Activated naive CD4-positive, alpha-beta T cell treated with anti-CD3 and anti-CD28 coated beads, Interleukin-2, amount 10 ng/mL, durations not matched to agents 7 days and 5 days (primary cell): ENCODE data around the gene RNASET2.

Experiments used
- CTCF ChIA-PET: fragments of 350-600 bp; sonication (Branson Sonifier 250); formaldehyde crosslinking; loops from one replicate; lab custom pipeline; 2021; ENCODE audit warnings: antibody characterized with exemption; lab: Charles Lee
- DNase-seq: peaks from one replicate; pipeline ENCODE4 v3.0.0-alpha.2; 2020
- H3K27ac Mint-ChIP-seq: one replicate; pipeline ENCODE4 v1.8.0; 2021; ENCODE audit warnings: mild to moderate bottlenecking, moderate library complexity, mixed read lengths
- H3K27me3 Mint-ChIP-seq: one replicate; pipeline ENCODE4 v1.8.0; 2021; ENCODE audit warnings: mild to moderate bottlenecking, mixed read lengths
- H3K36me3 Mint-ChIP-seq: one replicate; pipeline ENCODE4 v1.8.0; 2021; ENCODE audit warnings: mixed read lengths
- H3K4me1 Mint-ChIP-seq: one replicate; pipeline ENCODE4 v1.8.0; 2021; ENCODE audit warnings: mixed read lengths
- H3K4me3 Mint-ChIP-seq: one replicate; pipeline ENCODE4 v1.8.0; 2021; ENCODE audit warnings: mild to moderate bottlenecking, moderate library complexity, mixed read lengths
- H3K9me3 Mint-ChIP-seq: one replicate; pipeline ENCODE4 v1.8.0; 2021; ENCODE audit warnings: mixed read lengths

Gene RNASET2

DNA sequence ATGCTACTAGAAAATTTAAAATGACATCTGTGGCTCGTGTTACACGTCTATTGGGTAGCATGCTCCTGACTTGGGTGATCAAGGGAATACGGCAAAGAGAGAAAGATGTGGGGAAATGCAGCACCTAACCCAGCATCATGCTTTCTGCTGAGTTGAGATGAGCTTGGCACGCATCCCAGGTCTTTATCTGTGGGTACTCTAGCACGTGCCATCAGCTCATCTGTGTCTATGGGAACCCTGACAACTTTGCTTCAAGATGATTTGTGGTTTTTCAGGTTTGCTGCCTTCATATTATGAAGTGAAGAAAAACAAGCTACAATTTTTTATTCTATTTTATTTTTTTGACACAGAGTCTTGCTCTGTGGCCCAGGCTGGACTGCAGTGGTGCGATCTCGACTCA lies 21.0 kb downstream of the RNASET2 start:
- Mint-ChIP-seq H3K27me3 (no peaks in the 10 kb centered on the region), H3K4me3 (no peak overlapping the region), H3K36me3 (peaks cover 77% of the 10 kb centered on the region), H3K9me3 (no peaks in the 10 kb centered on the region), H3K4me1 (peaks cover 15% of the 10 kb centered on the region), H3K27ac (peak overlapping the region; percentile 42)
- DNase-seq, result no peak
- CTCF ChIA-PET, result interaction anchor here (1.4 kb wide), 1 partner anchor 17 kb away, joined by 5 read pairs; no protein-coding TSS in a partner anchor

DNA sequence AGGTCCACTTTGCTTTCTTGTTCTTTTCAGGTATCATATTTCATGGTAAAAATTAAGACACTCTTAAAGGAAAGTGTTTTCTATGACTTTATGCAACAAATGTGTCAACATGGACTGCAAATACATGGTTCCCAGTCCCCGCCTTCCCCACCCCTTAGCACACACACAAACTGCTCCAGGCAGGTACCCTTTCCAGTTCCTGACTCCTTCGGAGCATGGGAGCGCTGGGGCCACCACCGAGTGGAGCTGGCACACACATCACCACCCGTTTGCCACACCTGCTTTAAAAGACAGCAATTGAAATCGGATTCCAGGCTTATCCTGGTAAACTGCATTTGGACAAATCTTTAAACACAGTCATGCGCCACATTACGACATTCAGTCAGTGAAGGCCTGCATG lies 22.2 kb downstream of the RNASET2 start:
- H3K4me1 Mint-ChIP-seq, result peaks cover 15% of the 10 kb centered on the region
- H3K9me3 Mint-ChIP-seq, result no peaks in the 10 kb centered on the region
- peaks cover 77% of the 10 kb centered on the region for H3K36me3 Mint-ChIP-seq
- CTCF ChIA-PET, result no interaction called here
- no peak for DNase-seq
- no peaks in the 10 kb centered on the region for H3K27me3 Mint-ChIP-seq
- H3K4me3 Mint-ChIP-seq, result no peak overlapping the region
- H3K27ac Mint-ChIP-seq, result no peak overlapping the region

DNA sequence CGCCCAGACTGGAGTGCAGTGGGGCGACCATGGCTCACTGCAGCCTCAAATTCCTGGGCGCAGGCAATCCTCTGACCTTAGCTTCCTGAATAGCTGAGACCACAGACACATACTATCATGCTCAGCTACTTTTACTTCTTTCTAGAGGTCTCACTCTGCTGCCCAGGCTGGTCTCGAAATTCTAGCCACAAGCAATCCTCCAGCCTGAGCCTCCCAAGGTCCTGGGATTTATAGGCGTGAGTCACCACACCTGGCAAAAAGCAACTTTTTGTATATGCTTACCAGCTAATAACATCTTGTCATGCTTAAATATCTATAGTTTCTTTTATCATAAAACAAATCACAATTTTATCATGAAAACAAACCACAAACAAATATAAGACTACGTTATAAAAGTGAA lies 23.0 kb downstream of the RNASET2 start:
- H3K9me3 Mint-ChIP-seq, result no peaks in the 10 kb centered on the region
- H3K27me3 Mint-ChIP-seq, result no peaks in the 10 kb centered on the region
- H3K4me1 Mint-ChIP-seq, result peaks cover 15% of the 10 kb centered on the region
- H3K36me3 Mint-ChIP-seq, result peaks cover 82% of the 10 kb centered on the region
- no peak overlapping the region for H3K27ac Mint-ChIP-seq
- no peak overlapping the region for H3K4me3 Mint-ChIP-seq
- no peak for DNase-seq
- CTCF ChIA-PET, result interaction anchor here (1.0 kb wide), 1 partner anchor 18 kb away, joined by 4 read pairs; no protein-coding TSS in a partner anchor

DNA sequence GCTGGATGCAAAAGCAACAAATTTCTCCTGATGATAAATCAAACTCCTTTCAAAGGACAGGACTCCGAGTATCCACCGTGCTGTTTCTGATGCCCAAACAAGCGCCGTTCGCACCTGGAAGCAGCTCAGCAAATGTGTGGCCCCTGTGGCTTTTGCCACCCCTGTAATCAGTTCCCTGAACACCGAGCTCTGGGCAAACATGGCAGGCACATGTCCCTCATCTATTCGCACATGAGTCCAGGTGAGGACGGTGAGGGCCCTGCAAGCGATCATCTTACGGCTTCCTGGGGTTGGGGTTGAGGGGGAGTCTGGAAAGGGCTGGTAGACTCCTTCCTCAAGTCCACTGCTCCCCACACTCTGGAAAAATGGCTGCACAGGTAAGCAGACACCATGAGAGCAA lies 23.7 kb downstream of the RNASET2 start:
- Mint-ChIP-seq H3K4me3 (no peak overlapping the region), H3K36me3 (peaks cover 82% of the 10 kb centered on the region), H3K4me1 (peaks cover 15% of the 10 kb centered on the region), H3K9me3 (no peaks in the 10 kb centered on the region), H3K27ac (peak overlapping the region; percentile 75), H3K27me3 (no peaks in the 10 kb centered on the region)
- CTCF ChIA-PET, result interaction anchor here (0.9 to 1.0 kb wide), 2 partner anchors 19 to 21 kb away, joined by 4 read pairs; no protein-coding TSS in a partner anchor
- DNase-seq, result no peak

DNA sequence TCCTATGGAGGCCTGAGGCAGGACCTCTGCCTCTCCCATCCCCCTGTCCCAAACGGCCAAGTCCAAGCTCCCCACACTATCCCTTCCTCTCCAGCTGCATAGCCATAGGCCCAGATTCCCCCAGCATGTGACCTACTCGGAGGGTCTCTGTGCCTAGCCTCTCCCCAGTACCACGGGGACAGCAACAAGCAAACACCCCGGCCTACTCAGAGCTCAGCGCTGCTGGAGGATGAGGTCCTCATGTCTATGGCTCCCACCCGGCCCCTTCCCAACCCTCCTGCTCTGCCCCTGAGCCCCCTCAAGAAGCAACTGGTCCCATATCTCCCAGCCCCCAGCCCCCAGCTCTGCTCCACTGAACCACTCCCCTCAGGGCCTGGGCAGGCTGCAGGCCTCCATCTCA lies 24.2 kb downstream of the RNASET2 start:
- H3K9me3 Mint-ChIP-seq, result no peaks in the 10 kb centered on the region
- peaks cover 80% of the 10 kb centered on the region for H3K36me3 Mint-ChIP-seq
- CTCF ChIA-PET, result interaction anchor here (0.9 kb wide), 1 partner anchor 22 kb away, joined by 4 read pairs; no protein-coding TSS in a partner anchor
- no peaks in the 10 kb centered on the region for H3K27me3 Mint-ChIP-seq
- no peak overlapping the region for H3K4me3 Mint-ChIP-seq
- H3K4me1 Mint-ChIP-seq, result peaks cover 15% of the 10 kb centered on the region
- H3K27ac Mint-ChIP-seq, result peak overlapping the region; percentile 75
- no peak for DNase-seq

DNA sequence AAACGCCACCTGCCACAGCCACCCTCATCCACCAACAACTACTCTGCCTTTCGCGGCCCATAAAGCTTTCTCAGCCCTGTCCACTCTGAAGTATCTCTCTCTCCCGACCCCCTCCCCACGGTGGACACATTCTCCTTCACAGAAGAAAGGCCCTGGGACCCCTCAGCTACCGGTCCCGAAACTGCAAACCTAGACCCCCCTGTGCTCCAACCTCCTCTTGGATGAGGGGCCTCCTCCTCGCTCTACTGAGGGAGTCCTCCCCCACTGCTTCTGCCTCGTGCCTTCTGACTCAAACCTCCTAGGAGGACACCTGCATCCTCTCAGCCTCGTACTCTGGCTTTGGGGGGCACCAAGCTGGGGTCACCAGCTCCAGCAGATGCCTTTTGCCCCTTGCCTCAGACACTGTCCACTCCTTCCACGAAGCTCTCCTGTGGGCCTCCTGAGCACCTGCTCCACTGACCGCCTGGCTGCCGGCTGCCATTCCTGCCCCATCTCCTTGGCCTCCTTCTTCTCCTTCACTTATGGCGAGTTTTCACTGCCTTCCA lies 24.9 kb downstream of the RNASET2 start:
- no peak for DNase-seq
- Mint-ChIP-seq H3K36me3 (peaks cover 81% of the 10 kb centered on the region), H3K27me3 (no peaks in the 10 kb centered on the region), H3K27ac (no peak overlapping the region), H3K4me1 (peaks cover 9% of the 10 kb centered on the region), H3K4me3 (no peak overlapping the region), H3K9me3 (no peaks in the 10 kb centered on the region)
- CTCF ChIA-PET, result interaction anchor here (0.6 kb wide), 1 partner anchor 156 kb away, joined by 3 read pairs; no protein-coding TSS in a partner anchor

DNA sequence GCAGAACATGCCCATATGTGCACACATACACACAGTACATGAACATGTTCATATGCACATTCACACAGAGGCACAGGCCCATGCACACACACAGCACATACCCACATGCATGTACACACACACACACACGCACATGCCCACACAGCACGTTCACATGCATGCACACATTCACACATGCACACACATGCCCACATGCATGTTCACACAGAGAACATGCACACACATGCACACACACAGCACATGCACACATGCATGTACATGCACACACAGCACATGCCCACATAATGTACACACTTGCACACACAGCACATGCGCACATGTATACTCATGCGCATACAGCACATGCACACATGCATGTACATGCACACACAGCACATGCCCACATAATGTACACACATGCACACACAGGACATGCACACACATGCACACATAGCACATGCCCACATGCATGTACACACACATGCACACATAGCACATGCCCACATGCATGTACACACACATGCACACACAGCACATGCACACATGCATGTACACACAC lies 25.9 kb downstream of the RNASET2 start:
- H3K9me3 Mint-ChIP-seq, result no peaks in the 10 kb centered on the region
- no peak for DNase-seq
- H3K27me3 Mint-ChIP-seq, result no peaks in the 10 kb centered on the region
- no peak overlapping the region for H3K4me3 Mint-ChIP-seq
- peaks cover 4% of the 10 kb centered on the region for H3K4me1 Mint-ChIP-seq
- CTCF ChIA-PET, result no interaction called here
- no peak overlapping the region for H3K27ac Mint-ChIP-seq
- H3K36me3 Mint-ChIP-seq, result peaks cover 75% of the 10 kb centered on the region

DNA sequence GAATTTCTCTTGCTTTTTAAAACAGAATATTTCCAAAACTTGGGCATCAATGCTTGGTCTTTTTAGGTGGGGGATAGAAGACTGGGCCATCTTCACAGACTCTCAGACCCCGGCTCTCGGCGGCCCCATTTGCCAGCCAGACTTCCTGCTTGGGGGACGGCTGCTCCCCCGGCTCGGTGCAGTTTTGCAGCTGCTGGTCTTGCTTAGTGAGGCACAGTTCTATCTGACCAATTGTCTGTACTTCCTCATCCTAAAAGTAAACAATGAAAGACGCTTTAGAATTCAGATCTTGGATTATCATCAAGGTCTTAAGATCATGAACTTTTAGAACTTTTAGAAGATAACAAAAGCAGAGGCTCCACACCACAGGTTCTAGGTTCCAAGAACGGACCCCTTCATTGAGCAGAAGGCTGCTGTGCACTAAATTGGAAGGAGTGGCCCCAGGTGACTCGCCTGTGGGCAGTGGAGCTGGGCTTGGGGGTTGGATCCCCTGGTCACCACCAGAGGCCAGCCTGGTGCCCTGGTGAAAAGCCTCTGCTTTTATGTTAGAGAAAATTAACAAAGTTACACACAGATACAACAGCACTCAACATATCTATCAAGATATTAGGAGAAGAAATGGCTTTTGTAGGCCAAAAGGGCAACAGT lies 26.7 kb downstream of the RNASET2 start:
- Mint-ChIP-seq H3K36me3 (peaks cover 70% of the 10 kb centered on the region), H3K4me1 (peaks cover 4% of the 10 kb centered on the region), H3K27me3 (no peaks in the 10 kb centered on the region), H3K4me3 (no peak overlapping the region), H3K9me3 (no peaks in the 10 kb centered on the region), H3K27ac (no peak overlapping the region)
- CTCF ChIA-PET, result no interaction called here
- no peak for DNase-seq

DNA sequence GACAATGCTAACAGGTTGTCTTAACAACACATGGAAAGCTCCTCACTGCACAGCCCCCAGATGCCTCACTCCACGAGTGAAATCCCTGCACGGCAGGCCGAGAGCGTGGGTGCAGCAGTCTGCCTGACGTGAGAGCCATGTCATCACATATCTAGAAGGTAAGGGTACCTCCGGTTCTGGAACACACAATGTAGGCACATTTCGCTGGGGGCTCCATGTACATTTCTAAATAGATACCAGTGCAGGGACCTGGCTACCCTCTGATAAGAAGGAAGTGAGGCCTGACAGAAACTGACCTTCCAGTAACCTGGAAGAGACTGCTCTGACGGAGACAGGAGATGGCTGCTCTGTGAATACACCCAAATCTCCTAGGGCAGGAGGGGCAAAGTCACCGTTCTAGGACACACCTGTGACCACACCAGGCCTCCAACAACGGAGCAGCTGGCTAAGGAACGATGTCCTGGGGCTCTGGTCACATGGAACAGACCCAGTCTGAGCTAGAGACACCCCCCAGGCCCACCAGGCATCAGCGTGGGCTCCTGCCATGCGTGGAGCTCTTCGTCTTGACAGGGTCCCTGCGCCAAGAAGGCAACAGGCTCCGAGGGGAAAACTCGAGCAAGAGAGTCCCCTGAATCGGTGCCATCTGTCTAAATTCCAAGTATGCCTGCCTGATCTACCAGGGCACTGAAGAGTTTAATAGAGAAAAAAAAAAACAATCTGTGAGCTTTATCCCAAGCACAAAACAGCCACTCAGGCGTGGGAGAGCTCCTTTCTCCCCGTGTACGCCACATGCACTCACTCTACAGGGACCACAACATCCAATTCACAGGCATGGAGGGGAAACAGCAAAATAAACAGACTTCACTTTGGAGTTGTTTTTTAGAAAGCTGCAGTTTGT lies 27.5 kb downstream of the RNASET2 start:
- peaks cover 4% of the 10 kb centered on the region for H3K4me1 Mint-ChIP-seq
- peaks cover 65% of the 10 kb centered on the region for H3K36me3 Mint-ChIP-seq
- CTCF ChIA-PET, result no interaction called here
- no peak for DNase-seq
- no peaks in the 10 kb centered on the region for H3K9me3 Mint-ChIP-seq
- no peaks in the 10 kb centered on the region for H3K27me3 Mint-ChIP-seq
- no peak overlapping the region for H3K4me3 Mint-ChIP-seq
- H3K27ac Mint-ChIP-seq, result peak overlapping the region; percentile 49

DNA sequence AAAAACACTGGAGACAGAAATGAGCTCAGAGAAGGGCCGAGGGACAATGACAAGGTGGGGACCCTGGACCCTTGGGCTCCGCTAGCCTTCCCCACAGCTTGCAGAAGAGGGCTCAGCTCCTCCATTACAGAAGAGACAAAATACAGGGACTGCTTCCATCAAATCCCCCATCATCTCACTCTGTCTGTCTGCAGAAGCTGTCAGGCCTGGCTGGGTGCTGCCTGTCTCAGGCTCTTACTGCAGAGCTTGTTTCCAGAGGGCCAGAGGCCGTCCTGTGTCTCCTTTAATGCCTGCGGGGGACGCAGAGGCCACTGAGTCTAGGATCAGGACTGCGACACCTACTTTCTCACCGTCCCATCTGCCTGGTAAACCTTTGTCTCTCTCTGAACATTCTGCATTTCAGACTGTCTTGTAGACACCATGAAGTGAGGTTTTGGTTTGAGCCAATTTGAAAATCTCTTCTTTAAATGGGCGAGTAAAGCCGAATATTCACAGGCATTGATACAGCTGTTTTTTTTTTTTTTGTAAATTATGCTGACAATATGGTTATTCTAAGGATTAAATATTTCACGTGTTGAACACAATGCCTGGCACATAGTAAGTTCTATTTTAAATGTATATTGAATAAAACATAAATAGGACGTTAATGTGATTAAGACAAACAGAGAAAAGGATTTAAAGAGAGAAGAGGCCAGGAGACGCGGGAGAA lies 28.3 kb downstream of the RNASET2 start:
- Mint-ChIP-seq H3K27me3 (no peaks in the 10 kb centered on the region), H3K27ac (peak overlapping the region; percentile 49), H3K9me3 (no peaks in the 10 kb centered on the region), H3K36me3 (peaks cover 60% of the 10 kb centered on the region), H3K4me1 (peaks cover 4% of the 10 kb centered on the region), H3K4me3 (no peak overlapping the region)
- no peak for DNase-seq
- CTCF ChIA-PET, result no interaction called here

DNA sequence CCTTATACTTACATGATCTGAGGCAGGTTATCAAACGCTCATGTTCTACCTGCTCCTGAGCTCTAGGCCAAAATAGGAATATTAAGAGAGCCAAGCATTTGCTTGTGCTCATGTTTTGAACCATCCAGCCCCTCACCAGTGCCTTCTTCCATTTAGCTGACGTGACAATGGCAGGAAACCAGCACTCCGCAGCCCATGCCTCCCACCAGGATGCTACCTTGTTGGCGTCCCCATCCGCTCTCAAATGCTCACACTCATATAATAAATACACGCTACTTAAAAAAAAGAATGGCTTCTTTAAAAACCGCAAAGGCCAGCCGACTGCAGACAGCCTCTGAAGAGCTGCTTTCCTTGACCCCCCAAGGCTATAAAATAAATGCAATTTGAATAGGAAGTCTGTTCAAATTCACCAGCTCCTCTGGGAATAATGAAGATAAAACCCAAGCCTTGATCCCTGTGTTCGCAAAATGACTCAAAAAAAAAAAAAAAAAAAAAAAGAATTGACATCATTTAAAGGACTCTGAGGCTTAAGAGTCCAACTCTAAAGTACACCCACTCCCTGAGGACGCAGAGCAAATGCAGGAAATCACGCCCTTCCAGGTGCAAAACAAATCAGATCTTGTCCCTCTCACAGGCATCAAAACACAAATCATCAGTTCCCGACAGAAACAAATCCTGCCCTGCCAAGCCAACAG lies 29.0 kb downstream of the RNASET2 start:
- CTCF ChIA-PET, result no interaction called here
- no peak for DNase-seq
- H3K36me3 Mint-ChIP-seq, result peaks cover 53% of the 10 kb centered on the region
- H3K4me1 Mint-ChIP-seq, result peaks cover 4% of the 10 kb centered on the region
- no peaks in the 10 kb centered on the region for H3K9me3 Mint-ChIP-seq
- no peak overlapping the region for H3K27ac Mint-ChIP-seq
- H3K4me3 Mint-ChIP-seq, result no peak overlapping the region
- H3K27me3 Mint-ChIP-seq, result no peaks in the 10 kb centered on the region

DNA sequence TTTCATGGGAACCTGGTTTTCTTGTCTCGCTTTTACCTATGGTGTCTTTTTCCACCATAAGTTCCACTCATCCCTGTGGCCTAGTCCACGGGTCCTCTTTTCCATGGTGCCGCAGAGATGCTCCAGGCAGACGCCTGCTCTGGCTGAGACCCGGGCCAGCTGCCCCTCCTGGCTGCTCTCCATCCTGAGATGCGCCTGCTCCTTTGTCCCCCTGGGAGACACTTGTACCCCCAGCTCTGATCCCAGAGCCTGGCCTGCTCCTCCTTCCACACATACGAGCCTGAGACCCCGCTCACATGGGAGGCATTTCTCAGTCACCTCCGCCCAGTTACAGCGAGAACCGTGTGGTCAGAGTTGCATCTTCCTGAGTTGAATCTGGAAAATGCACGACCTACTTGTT lies 29.6 kb downstream of the RNASET2 start:
- H3K36me3 Mint-ChIP-seq, result peaks cover 47% of the 10 kb centered on the region
- CTCF ChIA-PET, result no interaction called here
- no peak overlapping the region for H3K27ac Mint-ChIP-seq
- H3K4me1 Mint-ChIP-seq, result peaks cover 3% of the 10 kb centered on the region
- no peak overlapping the region for H3K4me3 Mint-ChIP-seq
- no peaks in the 10 kb centered on the region for H3K27me3 Mint-ChIP-seq
- H3K9me3 Mint-ChIP-seq, result no peaks in the 10 kb centered on the region
- DNase-seq, result no peak
